ENCODE results near the gene SSH2.
"Not testable (repeated sequence)": the region's sequence is repeated elsewhere in the genome, so short reads cannot be mapped to it uniquely, and the experiment has no call there.

Gene SSH2

DNA sequence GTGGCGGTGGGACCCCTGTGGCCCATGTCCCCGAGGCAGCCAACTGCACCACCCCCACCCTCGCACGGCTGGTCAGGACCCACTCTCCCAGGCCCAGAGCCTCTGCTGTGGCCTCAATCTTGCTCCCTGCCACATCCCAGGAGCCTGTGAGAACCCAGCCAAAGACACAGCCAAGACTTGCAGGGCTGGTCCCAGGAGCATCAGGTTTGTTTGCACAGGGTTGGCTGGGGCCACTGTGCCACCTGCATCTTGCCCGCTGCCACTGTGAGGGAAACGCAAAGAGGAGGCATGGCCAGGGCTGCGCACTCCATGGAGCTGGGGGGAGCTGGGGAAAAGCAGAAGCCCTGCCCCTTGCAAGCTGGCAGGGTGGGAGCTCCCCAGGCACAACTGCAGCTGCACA lies 92.5 kb downstream of the SSH2 start:
- no peak for DNase-seq (ENCODE audit: low spot score)

DNA sequence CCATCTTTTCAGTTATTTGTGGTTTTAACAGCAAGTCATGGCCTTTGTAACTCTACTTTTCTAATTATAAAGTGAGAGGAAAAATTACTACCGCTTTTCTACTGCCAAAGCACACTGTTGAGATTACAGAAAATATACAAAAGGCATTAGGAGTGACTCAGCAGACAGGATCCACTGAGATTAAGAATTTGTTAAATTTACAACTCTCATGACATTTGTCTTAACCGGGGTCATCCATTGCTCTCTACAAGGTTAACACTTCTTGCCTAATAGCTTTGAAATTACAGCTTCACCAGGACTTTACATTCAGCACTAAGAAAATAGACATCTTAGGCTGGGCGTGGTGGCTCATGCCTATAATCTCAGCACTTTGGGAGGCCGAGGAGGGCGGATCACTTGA lies 93.4 kb downstream of the SSH2 start:
- DNase-seq (ENCODE audit: low spot score) = no peak

DNA sequence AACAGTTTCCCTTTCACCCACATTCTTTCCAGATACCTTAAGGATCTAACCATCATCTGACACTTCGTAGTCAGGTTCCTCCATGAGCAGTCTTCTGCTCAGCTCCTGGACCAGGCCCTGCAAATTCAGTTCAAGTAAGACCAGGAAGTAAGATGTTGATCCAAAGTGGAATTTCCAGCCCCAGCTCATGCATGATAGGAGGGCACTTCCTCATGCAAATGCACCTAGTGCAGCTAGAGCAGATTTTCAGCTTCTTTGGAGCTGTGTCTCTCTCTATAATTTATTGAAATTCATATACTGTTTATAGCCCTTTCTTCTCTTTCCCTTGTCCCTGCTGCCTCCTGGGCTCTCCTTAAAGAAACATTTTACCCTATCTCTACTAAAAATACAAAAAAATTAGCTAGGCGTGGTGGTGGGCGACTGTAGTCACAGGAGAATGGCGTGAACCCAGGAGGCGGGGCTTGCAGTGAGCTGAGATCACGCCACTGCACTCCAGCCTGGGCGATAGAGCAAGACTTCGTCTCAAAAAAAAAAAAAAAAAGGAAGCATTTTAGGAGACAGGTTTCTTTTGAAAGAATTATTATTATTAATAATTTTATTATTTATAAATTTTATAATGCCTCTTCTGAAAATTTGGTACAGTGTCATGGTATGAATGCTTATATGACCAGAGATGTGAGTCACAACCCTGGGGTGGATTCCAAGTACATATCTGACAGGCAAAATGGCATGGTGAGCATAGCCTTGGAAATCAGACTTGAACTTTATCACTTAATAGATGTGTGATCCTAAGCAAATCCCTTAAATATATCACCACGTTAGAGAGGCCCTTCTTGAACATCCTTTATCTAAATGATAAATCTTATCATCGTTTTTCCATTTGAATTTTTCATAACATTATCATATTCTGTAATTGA lies 94.3 kb downstream of the SSH2 start:
- no peak for DNase-seq (ENCODE audit: low spot score)

DNA sequence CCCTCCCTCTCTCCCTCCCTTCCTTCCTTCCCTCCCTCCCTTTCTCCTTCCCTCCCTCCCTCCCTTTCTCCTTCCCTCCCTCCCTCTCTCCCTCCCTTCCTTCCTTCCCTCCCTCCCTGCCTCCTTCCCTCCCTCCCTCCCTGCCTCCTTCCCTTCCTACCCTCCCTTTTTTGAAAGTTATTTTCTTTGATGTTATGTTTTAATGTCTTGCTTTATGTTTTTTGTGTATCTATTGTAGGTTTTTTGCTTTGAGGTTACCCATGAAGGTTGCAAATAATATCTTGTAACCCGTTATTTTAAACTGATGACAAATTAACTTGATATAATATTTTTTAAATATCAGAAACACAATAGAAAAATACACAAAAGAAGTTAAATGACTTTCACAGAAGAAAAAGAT lies 96.2 kb downstream of the SSH2 start:
- DNase-seq (ENCODE audit: low spot score) = no peak

DNA sequence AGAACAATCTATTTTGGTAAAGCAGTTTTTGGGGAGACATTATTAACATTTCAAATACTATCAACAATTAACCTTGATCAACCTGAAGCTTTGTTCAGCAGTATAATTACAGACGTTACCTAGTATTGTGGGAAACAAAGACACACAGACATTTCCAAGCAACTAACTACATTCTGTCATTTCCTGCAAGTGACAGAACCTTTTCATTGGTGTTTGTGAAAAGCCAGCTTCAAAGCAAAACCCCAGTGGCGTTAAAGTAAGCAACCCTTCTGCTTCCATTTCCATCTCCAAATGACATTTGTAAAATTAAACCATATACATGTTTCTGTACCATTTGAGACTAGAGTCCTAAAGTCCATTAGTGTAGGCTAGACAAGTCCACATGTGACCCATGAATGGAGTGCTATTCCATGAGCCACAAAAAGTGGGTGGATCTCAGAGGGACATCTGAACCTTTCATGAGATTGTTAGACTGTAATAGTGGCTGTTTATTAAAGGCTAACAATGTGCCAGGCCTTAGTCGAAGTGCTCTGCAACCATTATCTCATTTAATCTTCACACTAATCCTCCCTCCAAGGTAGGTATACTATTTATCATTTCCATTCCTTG lies 101.2 kb downstream of the SSH2 start:
- DNase-seq (ENCODE audit: low spot score) = no peak

DNA sequence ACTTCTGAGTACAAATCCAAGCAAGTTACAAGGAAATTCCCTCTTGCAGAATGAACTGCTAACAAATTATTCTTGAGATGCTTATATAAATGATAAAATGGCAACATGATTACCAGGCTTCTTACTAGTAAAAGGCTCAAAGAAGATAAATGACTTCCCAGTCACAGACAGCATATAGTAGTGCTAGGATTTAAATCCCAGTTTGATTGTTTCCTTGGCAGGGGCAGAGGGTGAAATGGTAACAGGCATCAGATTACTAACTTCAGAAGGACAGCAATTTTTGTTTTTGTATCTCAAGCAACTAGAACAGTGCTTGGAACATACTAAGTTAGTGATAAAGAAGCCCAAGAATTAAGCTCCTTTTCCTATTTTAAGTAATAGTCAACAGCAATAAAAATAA lies 102.8 kb downstream of the SSH2 start:
- no peak for DNase-seq (ENCODE audit: low spot score)

DNA sequence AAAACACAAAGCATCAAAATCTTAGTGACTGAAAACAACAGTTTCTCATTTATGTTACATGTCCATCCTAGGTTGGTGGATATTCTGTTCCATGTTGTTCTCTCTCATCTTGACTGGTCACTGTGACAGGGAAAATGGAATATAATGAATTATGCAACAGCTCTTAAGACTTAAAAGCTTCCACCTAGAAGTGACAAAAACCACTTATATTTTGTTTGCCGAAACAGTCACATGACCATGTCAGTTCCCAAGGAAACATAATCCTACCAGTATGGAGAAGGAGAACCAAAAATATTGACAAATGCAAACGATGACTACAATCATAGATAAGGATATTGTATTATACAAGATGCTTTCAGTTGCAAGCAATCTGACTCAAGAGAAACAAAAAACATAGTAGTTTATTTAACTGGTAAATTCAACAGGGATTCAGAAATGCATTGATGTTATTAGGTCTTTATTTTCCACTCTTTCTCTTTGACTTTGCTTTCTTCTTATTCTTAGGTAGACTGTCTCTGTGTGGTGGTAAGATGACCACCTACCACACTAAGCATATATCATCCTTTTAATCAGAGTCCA lies 103.8 kb downstream of the SSH2 start:
- DNase-seq (ENCODE audit: low spot score) = no peak

DNA sequence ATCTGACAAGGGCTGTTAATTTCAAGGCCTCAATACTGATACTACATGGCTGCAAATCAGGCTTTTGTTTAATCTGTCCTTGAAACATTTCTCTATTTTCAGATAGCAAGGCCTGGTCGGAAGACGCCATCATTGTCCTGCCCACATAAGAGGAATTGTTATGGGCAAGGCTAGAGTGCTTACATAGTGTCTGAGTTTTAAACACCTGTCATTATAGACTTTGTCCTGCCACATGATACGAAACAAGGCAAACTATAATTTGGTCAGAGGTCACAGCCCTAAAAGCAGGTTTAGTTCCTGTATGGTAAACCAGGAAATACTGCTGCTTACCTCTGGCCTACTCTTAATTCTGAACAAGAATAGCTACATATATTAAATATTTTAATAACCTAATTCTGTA lies 104.4 kb downstream of the SSH2 start:
- DNase-seq (ENCODE audit: low spot score) = no peak

DNA sequence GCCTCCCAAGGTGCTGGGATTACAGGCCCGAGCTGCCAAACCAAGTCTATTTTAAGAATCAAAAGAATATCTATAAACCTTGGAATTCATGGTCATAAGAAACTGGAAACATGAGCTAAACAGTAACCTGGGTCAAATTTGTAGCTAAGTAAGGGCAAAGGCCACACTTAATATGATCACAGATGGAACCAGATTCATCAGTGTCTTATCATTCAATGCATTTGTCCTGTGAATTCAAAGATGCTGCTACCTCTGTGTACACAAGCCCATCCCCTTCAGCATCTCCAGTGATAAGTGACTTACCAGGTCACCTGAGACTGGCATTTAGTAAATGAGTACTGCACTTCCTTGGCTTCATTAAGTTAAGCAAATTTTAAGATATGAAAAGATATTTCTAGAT lies 108.1 kb downstream of the SSH2 start:
- no peak for DNase-seq (ENCODE audit: low spot score)

DNA sequence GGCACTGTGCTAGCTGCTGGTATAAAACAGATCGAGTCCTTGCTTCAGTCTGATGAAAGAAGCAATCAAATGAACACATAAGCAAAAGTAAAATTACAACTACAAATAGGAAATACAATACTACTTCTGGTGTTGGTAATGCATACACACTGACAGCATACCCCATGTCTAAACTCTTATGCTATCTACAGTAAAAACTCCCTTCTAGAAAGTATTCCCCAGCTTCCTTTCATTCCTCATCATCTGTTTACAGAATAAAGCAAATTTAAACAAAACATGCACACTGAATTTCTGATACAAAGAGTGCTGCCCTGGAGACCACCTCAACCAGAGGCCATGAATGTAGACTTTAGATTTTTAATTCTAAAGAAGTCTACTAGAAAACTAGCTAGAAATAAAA lies 109.6 kb downstream of the SSH2 start:
- no peak for DNase-seq (ENCODE audit: low spot score)

DNA sequence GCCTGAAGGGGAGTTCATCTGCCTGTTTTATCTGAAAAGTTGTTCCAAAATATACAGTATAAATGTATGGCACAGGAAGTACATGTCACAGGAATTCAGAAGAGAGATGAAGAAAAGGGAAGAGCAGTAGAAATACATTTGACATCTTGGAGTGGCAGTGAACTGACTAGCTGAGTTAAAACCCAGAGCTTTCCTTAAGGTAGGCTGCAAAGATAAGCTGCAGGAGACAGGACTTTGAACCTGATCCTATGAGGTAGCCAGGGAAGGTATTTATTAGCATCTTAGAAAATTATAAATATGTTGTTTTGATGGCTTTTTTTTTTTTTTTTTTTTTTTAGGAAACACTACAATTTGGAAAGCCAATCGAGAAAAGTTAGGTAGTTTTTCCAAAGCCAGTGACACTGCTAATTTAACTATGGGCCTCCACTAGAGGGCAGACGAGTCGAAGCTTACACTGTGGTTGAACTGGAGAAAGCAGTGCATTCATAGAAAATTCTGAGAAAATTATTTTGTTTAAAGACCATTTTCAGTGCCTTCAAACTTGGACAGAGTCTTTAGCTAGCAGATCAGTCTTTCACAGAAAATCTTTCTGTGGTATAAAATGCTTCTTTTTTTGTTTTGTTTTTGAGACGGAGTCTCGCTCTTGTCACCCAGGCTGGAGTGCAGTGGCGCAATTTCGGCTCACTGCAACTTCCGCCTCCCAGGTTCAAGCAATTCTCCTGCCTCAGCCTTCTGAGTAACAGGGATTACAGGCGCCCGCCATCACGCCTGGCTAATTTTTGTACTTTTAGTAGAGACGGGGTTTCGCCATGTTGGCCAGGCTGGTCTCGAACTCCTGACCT lies 122.3 kb downstream of the SSH2 start:
- peak; percentile 65 for DNase-seq (ENCODE audit: low spot score)

DNA sequence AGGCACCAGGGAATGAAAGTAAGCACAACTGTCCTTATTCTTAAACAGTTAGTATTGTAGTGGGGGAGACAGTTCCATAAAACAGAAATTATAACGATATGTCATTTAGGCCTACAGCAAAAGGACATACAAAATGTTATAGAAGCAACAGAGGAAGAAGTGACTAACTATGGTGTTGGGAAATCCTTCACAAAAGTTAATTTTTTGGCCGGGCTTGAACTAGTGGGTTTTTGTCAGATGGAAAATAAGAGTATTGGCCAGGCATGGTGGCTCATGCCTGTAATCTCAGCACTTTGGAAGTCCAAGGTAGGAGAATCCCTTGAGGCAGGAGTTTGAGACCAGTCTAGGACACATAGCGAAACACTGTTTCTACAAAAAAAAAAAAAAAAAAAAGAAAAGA lies 127.8 kb downstream of the SSH2 start:
- no peak for DNase-seq (ENCODE audit: low spot score)

DNA sequence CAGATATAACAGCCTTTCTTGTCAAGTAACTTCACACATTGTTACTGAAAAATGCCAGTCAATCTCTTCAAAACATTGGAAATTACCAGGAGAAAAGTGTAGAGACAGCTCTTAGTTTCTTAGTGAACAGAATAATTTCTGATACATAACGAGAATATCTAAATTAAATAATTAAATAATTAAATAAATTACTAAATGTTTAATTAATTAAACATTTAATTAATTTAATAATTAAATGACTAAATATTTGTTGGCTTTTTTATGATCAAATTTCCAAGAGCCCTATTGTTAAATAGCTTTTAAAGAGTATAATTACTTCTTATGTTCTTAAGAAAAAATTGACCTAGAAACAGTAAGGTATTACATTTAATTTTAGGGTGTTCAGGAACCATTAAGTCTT lies 129.6 kb downstream of the SSH2 start:
- no peak for DNase-seq (ENCODE audit: low spot score)

DNA sequence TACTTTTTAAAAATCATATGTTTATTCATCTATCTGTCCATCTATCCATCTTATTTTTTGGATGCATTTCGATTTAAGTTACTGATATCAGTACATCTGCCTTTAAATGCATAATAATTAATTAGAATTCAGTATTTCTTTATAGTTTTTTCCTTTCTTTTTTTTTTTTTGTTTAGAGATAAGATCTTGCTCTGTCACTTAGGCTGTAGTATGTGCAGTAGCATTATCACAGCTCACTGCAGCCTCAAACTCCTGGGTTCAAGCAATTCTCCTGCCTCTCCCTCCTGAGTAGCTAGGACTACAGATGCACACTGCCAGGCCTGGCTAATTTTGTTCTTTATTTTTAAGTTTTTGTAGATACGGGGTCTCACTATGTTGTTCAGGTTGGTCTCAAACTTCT lies 133.4 kb downstream of the SSH2 start:
- no peak for DNase-seq (ENCODE audit: low spot score)

DNA sequence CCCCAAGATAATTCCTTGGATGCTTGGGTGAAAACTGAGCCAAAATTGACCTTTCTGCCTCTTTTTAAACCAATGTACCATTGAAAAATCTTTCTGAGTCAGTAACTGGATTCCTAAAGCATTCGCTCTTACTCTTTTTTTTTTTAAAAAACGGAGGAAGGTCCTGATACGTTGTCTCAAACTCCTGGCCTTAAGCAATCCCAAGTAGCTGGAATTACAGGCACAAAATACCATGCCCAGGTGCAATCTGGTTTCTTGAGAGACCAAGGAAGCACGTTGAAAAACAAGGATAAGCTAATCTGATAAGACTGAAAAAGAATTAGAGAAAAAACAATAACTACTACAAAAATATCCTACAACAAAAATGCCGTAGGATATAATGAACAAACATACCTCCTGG lies 136.5 kb downstream of the SSH2 start:
- DNase-seq (ENCODE audit: low spot score) = no peak

DNA sequence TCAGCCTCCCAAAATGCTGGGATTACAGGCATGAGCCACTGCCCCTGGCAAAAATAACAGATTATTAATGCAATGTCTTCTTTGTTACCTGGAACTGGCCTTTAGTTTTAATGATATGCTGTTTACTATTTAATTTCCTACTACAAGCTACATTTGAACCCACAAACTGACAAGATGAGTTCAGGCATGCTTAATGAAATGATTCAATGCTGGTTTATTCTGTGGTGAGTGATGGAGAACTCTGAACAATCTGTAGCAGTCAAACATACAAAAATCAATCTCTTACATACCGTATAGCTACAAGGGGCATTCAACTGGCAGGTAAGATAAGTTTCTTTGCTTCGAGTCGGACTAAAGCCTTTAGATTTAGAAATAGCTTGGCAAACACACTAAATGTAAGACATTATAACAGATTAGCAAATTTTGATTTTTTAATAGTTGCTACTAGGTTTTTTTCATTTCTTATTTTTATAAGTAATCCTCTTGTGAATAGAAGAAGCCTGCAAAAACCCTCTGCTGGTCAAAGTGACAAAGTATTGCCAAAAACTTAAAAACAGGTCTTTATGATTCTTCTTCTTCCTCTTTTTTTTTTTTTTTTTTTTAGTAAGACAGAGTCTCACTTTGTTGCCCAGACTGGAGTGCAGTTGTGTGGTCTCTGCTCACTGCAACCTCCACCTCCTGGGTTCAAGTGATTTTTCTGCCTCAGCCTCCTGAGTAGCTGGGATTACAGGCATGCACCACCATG lies 138.5 kb downstream of the SSH2 start:
- no peak for DNase-seq (ENCODE audit: low spot score)

DNA sequence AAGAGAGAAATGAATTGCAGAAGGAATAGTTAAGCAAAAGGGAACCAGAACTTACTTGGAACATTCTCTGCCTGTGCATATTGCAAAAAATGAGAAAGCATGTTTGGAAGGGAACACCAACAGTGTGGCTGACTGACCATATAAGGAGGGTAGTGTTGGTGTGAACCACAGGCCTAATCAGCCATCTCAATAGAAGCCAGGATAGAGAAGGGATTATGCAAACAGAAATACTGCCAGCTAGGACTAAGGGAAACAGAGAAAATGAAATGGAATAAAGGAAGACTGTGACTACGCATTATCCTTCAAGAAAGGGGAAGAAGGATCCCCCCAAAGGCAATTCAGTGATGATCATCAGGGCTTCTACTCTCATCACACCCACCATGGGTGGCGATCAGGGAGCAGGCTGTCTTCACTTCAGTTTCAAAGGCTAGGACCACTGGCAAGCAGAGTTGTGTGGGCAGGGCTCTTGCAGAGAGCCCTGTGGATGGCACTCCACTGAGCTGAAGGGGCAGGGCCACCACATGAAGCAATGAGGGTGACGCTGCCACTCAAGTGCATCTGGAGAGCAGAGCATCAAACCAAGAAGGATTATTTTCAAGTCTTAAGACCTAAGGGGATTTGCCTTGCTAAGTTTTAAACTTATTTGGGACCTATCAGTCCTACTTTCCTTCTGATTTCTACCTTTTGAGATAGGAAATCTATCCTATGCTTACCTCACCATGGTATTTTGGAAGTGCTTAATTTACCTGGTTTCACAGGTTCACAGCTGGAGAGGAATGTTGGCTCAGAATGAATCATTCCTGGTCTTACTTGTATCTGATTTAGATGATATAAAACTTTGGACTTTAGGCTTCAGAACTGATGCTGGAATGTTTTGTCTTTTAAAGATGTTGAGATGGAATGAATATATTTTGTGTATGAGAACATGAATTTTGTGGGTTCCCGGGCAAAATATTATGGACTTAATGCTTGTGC lies 140.5 kb downstream of the SSH2 start:
- no peak for DNase-seq (ENCODE audit: low spot score)

DNA sequence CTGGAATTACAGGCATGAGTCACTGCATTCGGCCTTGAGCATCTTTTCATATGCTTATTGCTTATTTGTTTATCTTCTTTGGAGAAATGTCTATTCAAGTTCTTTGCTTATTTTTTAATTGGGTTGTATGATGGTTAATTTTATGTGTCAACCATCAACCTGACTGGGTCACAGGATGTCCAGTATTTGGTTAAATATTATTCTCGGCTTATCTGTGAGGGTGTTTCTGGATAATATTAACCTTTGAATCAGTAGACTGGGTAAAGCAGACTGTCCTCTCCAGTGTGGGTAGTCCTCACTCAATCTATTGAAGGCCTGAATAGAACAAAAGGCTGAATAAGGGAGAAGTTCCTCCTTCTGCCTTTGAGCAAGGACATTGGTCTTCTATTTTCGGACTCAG lies 142.0 kb downstream of the SSH2 start:
- no peak for DNase-seq (ENCODE audit: low spot score)

DNA sequence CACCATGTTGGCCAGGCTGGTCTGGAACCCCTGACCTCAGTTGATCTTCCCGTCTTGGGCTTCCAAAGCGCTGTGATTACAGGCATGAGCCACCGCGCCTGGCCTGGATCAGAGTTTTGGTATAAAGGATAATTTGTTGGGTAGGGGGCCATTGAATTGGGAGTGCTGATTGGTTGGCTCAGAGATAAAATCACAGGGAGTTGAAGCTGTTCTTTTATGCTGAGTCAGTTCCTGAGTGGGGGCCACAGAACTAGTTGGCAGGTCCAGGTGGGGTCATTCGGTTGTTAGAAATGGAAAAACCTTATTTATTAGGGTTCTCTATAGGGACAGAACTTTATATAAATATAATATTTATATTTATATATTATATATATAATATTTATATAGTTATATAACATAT lies 147.1 kb downstream of the SSH2 start:
- no peak for DNase-seq (ENCODE audit: low spot score)

DNA sequence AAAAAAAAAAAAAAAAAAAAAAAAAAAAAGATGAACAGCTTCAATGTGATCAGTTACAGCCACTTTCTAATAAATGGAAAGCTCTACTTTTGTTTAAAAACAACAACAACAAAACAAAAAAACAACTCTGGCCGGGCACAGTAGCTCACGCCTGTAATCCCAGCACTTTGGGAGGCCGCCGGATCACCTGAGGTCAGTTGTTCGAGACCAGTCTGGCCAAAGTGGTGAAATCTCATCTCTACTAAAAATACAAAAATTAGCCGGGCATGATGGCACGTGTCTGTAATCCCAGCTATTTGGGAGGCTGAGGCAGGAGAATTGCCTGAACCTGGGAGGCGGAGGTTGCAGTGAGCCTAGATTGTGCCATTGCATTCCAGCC lies 150.2 kb downstream of the SSH2 start:
- DNase-seq (ENCODE audit: low spot score) = not testable (repeated sequence)

All from germinal center (tissue), 1 donor.